Stimulated activated CD8-positive, alpha-beta memory T cell treated with anti-CD3 and anti-CD28 coated beads, Interleukin-12 subunit alpha, Interleukin-12 subunit beta, amount 100 ng/mL, for 1 hour (primary cell): ENCODE measurements around the gene SNX7.

ENCODE experiments used
- DNase-seq: peaks from one replicate; pipeline ENCODE4 v3.0.0-alpha.2; 2020; ENCODE audit warnings: low read depth

Gene SNX7

DNA sequence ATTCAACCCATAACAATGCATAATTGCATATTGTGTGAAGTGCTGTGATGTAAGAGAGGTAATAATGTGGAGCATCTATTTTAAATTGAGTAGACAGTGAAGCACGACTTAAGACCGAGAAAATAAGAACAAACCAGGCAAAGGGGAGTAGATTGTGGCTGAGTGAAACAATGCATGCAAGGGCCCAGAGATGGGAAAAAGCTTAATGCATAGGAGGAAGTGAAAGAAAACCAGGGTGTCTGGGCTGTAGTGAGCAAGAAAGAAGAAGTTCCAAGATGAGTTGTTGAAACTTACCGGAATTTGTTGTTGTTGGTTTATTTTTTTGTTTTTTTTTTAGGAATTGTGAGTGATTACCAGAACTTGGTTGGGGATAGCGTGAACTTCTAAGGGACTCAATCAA, 104.7 kb downstream of the SNX7 start:
- DNase-seq, result no peak

- DNase-seq, result no peak
Observed at GRCh38 chr1:98769162-98769561, 107.6 kb downstream of the SNX7 start.

DNA sequence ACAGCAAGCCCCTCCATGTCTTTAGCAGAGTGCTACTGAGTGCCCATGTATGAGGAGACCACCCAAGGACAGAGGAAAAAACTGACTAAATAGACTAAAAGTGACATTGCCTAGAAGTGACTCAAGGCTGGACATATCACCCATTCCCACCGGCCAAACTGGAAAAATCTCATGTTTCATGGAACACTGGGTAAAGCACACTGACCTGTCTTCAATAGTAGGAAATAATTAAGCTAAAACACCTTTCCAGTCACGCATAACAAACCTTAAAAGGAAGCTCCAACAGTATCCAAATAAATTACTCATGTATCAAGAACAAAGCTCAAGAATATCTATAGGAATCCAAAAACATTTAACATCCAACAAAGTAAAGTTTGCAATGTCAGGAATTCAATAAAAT, 120.4 kb downstream of the SNX7 start:
- DNase-seq, result no peak

DNA sequence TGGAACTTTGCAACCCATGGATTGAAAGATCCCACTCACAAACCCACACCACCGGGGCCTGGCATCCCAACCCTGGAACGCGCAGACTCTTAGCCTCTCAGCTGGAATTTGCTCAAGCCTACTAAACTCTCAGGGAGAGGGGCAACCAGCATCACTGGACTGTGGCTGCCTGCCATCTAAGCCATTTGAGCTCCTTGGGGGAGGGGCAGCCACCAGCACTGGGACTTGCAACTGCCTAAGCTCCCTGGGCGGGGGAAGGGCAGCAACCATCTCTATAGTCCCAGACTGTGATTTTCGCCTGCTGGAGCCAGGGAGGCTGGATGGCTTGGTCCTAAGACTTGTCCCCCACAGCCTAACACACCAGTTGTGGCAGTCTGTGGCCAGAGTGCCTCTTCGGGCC, 122.3 kb downstream of the SNX7 start:
- no peak for DNase-seq

- no peak for DNase-seq
Observed at GRCh38 chr1:98791498-98791897, 130.0 kb downstream of the SNX7 start.

GRCh38 chr1:98792123-98792522, 130.6 kb downstream of the SNX7 start:
- no peak for DNase-seq

DNA sequence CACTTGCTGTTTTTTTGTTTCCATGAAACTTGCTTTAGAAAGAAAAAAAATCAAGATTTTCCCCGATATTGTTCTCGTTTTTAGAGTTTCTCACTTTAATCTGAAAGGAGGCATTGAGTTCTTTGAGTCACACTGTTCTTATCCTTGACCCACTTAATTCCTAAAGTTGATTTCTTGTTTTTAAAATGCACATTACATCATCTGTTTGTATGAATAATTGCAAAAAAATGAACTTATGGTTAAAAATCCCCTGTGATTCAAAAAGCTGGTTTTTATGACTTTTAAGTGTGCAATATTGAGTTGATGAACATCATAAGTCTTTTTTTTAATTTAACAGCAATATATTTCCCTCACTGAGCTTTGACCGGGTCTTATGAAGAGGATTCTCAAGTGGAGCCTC, 131.6 kb downstream of the SNX7 start:
- DNase-seq, result no peak

- peak; percentile 21 for DNase-seq
Observed at GRCh38 chr1:98794196-98794886, 132.8 kb downstream of the SNX7 start.

GRCh38 chr1:98796049-98796448, 134.5 kb downstream of the SNX7 start:
- no peak for DNase-seq

GRCh38 chr1:98797506-98797905, 136.0 kb downstream of the SNX7 start:
- DNase-seq, result no peak
